ENCODE data around the gene TNNT2.

Gene TNNT2

DNA sequence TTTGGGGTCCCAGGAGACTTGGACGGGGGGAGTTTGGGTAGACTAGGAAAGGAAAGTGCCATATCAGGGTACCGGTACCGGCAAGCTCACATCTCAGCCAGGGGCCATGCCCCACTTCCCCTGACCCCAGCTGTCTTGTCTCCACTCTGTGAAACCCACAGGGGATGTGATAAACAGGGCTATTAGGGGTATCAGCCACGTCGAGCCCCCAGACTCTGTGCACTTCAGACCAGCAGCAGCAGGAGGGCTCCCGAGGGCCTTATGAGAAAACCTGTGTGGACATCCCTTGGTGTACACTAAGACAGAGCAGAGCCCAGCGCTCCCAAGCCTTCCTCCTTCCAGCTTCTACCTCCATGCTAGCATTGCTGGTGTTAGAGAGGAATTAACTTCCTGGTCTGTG, 46.3 kb downstream of the TNNT2 start:
- no peak for DNase-seq

DNA sequence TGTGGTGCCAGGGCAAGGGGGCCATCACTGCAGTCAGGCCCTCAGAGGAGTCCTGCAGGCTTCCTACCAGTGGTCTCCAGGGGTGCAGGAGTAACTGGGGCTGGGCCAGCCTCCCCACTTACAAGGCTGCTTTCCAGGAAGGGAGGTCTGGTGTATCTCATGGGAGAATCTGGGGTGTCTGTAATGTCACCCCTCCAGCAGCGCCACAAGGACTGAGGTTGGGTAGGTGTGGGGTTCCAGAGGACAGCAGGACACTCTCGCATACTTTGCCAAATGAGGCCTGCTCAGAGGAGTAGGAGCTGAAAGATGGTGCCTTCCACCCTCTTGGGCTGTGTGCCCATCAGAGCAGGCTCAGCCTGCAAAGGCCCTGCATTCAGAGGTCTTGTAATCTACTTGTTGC, 46.9 kb downstream of the TNNT2 start:
- no peak for DNase-seq

DNA sequence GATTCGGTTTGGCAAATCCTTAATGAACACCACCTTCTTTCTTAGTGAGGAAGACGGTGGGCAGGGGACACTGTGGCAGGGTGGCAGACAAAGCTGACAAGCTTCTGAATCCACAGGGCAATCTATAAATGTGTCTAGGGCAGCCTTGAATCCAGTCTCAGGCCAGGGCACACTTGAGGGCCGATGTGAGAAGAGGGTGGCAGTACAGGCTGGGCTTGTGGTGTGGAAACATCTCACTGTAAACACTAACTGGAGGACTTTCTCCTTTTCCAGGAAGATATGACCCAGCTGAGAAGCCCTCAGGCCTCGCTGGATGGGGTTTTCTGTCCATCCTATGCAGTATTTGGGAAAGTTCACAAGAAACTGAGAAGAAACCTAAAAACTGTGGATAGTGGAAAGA, 47.7 kb downstream of the TNNT2 start:
- no peak for DNase-seq

DNA sequence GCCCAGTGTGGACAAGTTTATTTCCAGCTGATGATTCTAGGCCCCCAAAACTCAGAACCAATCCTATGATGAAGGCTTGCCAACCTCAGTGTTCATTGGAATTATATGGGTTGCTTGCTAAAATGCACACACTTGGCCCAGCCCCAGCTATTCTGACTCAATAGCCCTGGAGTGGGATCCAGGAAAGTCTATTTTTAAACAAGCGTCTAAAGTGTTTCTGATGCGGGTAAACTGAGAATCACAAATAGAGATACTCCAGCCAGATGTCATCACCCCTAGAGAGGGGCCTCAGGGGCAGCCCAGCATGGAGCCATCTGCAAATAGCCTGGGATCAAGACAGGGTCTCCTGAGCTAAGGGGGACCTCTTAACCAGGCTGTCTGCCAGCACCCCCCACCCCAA, 48.2 kb downstream of the TNNT2 start:
- DNase-seq: no peak

- no peak for DNase-seq
Measured at GRCh38 chr1:201328576-201328975, 48.9 kb downstream of the TNNT2 start.

DNA sequence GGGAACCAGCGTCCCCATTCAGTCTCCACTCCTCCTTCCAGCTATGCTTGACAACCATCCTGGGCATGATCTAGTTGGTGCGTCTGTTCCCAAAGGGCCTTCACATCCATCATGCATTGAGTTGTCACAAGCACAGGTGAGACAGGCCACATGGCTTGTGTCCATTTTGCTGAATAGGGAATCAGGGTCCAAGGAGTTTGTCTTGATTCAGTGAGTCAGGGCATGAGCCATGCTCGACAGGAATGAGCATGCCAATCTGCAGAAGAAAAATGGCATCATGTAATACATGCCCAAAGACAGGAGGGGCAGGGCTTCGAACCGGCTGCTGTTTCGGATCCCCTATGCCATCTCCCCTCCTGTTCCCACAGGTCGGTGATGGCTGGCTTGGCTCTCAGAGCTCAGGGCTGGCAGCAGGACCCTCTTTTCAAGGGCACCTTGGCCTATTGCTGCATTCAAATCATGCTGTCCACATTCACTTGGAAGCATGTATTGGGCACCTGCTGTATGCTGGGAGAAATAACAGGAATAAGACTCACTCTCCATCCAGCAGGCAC, 49.7 kb downstream of the TNNT2 start:
- no peak for DNase-seq

- no peak for DNase-seq
Measured at GRCh38 chr1:201326710-201327109, 50.8 kb downstream of the TNNT2 start.

DNA sequence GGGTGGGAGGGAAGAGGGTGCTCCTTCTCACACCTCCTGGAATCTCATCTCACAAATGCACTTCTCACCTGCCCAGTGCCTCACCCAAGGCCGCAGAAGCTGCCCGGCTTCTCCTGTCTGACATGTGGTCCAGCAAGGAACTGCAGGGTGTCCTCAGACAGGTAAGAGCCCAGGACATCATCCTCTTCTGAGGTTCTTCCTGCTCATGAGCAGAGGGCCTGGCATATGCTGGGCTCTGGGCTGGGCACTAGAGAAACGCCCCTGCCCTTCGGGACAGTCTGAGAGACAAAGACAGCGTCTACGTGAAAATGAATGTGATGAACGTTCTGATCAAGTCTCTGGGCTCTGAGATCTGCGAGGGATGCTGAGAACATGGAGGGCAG, 51.8 kb downstream of the TNNT2 start:
- no peak for DNase-seq

DNA sequence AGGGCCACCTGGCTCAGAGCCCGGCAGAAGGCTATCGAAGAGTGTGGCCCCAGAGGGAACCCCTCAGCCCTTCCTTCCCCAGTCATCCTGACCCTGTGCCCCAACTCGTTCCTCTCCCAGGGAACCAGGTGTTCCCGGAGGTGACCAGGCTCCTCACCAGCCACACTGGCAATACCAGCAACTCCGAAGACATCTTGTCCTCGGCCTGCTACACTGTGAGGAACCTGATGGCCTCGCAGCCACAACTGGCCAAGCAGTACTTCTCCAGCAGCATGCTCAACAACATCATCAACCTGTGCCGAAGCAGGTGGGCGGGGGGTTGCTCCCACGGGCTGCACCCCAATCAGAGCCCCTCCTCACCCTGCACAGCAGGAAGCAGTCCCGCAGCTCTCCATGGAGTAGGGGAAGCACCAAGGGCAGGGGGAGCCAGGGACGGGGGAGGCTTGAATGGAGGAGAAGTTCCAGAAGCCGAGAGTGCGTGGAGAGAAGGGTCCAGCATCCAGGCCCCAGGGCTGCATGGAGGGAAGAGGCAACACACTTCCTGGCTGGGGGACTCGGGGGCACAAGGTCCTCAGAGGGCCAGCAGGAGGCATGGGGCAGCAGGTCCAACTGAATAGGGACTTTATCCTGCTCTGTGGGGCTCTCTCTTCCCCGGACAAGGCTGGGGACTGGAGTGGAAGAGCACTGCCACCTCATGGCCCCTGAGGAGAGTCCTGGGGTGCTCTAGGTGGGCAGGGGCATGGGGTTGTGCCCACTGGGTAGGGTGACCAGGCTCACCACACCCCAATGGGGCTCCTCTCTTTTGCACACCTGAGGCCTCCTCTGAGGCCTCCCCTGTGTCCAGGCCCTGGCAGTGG, 52.4 kb downstream of the TNNT2 start:
- no peak for DNase-seq

DNA sequence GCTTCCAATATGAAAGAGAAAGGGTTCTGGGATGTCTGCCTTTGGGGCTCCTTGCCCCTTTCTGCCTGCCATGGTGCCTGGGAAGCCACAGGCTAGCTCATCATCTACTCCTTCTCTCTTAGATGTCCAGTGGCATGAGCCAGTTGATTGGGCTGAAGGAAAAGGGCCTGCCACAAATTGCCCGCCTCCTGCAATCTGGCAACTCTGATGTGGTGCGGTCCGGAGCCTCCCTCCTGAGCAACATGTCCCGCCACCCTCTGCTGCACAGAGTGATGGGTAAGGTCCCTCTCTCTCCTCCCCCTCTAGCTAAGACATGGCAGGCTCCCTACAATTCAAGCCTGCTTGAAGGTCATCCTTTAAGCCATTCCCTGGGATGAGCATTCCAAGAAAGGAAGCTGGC, 53.2 kb downstream of the TNNT2 start:
- no peak for DNase-seq

GRCh38 chr1:201322653-201323510, 54.6 kb downstream of the TNNT2 start:
- DNase-seq: no peak

DNA sequence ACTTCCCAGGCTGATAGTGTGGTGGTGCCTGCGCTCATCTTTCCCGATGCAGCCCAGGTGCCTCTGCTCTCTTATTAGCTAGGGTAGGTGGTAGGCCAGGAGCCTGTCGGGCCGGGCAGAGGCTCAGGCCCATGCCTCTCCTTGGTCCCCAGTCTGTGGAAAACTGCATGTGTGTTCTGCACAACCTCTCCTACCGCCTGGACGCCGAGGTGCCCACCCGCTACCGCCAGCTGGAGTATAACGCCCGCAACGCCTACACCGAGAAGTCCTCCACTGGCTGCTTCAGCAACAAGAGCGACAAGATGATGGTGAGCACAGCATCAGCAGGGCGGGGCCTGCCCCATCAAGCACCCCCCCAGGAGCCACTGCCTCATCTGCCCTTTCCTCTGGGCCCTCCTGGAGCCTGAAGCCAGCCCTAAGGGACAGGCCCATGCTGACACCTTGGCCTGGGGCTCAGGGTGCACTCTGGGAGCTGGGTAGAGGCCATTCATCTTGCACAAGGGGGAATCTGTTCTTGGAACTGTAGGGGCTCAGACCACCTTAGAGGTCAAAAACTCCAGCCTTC, 55.6 kb downstream of the TNNT2 start:
- no peak for DNase-seq

DNA sequence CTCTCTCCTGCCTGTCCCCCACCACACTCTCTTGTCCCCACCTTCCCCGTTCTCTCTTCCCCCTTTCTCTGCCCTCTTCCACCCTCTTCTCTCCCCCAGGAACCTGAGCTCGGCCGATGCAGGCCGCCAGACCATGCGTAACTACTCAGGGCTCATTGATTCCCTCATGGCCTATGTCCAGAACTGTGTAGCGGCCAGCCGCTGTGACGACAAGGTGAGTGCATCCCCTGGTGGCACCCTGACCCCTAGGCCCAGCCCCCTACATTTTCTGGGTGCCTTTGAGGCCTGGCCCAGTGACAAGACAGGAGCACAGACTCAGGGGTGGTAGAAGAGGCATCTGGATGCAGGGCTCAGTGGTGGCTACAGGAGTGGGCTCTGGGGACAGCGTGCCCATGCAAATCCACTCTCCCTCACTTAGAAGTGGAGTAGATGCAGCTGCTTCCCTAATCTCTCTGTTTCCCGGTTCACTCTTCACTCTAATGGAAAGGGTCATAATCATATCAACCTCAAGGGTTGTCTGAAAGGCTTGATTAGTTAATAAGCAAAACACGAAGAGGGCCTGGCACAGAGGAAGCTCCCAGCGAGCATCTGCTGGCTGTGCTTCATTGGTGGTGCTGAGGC, 57.2 kb downstream of the TNNT2 start:
- no peak for DNase-seq

- DNase-seq: no peak
Measured at GRCh38 chr1:201319631-201320030, 57.8 kb downstream of the TNNT2 start.

DNA sequence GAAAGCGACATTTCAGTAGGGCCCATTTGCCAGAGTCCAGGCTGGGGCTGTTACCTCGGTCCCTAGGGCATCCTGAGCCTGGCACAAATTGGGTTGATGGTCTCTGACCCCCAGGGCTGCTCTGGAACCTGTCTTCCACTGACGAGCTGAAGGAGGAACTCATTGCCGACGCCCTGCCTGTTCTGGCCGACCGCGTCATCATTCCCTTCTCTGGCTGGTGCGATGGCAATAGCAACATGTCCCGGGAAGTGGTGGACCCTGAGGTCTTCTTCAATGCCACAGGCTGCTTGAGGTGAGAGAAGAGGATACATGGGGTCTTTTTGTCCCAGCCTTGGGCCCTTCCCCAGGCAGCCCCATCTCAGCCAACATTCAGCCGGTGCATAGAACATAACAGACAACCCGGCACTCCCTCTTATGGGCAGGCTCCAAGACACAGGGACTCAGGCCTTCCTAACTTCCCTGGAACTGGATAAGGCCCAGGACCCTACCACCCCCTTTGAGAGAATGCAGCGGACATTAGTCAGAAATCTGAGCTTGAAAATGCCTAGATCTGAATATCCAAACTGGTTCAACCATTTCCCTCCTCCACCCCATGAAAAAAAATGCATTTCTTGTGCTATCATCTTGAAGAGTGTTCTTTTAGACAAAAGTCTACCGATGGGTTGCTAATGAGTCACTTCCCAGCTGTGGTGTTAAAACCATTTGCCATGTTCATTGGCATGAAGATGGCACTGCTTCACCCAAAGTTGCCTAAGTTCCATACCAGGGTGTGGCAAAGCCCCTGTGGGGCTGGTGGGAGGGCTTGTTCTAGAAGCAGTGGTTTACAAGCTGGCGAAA, 58.8 kb downstream of the TNNT2 start:
- DNase-seq: no peak

GRCh38 chr1:201317551-201317950, 59.9 kb downstream of the TNNT2 start:
- DNase-seq: no peak

GRCh38 chr1:201316556-201316955, 60.9 kb downstream of the TNNT2 start:
- DNase-seq: no peak

DNA sequence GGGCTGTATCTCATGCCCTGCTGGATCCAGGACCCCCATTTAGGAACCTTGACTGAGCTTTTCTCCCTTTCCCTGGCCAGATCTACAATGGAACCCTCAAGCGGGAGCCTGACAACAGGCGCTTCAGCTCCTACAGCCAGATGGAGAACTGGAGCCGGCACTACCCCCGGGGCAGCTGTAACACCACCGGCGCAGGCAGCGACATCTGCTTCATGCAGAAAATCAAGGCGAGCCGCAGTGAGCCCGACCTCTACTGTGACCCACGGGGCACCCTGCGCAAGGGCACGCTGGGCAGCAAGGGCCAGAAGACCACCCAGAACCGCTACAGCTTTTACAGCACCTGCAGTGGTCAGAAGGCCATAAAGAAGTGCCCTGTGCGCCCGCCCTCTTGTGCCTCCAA, 64.4 kb downstream of the TNNT2 start:
- no peak for DNase-seq

DNA sequence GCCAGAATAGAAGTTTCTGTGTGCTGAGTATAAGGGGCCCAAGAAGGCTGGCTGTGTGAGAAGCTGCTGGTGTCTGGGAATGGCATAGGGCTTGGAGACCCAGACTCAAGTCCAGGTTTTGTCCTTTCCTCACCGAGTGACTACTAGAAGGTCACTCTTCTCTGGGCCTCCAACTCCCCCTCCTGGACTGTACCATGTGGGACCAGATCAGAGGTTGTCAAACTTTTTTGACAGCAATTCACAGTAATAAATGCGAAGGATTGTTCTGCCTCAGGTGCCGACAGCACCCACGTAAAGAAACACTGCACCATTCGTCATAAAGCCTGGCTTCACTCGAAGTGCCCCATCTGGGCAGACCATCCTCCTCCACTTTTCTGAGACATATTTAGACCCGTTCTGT, 65.2 kb downstream of the TNNT2 start:
- no peak for DNase-seq

GRCh38 chr1:201311356-201312011, 66.0 kb downstream of the TNNT2 start:
- DNase-seq: no peak

DNA sequence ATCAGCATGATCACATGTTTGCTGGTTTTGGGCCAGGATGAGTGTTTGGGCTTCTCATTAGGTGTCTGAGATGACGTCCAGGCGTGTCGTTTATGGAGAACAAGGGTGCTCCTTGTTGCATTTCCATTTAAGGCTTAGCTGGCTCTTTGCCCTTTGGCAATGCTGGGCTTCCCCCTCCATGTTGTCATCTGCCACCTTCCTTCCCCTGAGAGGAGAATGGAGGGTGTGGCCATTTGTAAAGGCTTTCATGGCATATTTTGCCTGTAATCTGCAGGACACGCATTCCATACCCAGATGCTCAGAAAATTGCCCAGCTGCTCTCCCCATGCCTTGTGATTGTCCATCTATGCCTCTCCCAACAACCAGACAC, 66.5 kb downstream of the TNNT2 start:
- DNase-seq: peak; percentile 5
